Uterus (tissue), 2 donors: Measurements from ENCODE around the gene SOWAHA.
A peak's percentile ranks its signal among the peaks of the same experiment; 100 is the strongest.

Source experiments
- POLR2A ChIP-seq, 2 donors: fragments of 450-650 bp; IDR thresholded peaks; one replicate each; pipeline ENCODE4 v1.6.1; 2016; ENCODE audit warnings: antibody characterized with exemption in 2 of 2, mild to moderate bottlenecking in 1 of 2, moderate library complexity in 1 of 2
- TF ChIP-seq, protein P1 (sequence below), 4 experiments: fragments of 200-600 bp in 2 of 4; fragments of 450-650 bp in 2 of 4; sonication (generic) in 2 of 4; IDR thresholded peaks; one replicate each; pipeline ENCODE4 v1.5.1; 2016 to 2019; ENCODE audit warnings: antibody characterized with exemption in 4 of 4, mild to moderate bottlenecking in 2 of 4, moderate library complexity in 1 of 4

DNA sequence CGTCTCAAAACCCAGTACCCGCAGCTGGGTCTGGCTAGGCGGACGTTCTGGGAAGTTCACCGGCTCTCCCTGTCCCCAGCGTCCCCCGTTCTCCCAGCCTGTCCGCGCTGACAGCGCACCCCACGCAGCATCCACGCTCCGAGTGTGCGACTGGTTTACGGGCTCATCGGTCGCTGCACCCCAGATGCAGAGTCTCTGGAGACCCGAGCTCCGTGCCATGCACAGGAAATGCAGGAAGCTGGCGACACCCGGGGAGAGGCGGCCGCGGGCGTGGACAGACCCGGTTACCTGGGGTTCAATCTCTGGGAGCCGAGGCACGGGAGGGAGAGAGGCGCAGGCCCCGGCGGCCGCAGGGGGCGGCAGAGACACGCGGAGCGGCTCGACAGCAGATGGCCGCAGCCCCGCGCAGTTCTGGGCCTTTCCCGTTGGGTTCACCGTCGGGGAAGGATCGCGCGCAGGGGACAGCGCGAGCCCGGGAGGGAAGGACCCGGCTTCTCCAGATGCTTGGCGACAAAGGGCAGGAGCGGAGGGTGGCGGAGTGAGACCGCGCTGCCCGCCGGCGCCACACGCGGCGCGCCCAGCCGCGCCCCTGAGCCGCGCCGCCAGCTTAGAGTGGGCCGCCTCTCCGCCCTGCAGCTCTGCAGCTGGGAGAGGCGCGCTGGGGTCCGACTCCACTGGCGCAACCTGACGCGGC lies 16.8 kb downstream of the SOWAHA start:
- TF ChIP-seq, protein P1, sequence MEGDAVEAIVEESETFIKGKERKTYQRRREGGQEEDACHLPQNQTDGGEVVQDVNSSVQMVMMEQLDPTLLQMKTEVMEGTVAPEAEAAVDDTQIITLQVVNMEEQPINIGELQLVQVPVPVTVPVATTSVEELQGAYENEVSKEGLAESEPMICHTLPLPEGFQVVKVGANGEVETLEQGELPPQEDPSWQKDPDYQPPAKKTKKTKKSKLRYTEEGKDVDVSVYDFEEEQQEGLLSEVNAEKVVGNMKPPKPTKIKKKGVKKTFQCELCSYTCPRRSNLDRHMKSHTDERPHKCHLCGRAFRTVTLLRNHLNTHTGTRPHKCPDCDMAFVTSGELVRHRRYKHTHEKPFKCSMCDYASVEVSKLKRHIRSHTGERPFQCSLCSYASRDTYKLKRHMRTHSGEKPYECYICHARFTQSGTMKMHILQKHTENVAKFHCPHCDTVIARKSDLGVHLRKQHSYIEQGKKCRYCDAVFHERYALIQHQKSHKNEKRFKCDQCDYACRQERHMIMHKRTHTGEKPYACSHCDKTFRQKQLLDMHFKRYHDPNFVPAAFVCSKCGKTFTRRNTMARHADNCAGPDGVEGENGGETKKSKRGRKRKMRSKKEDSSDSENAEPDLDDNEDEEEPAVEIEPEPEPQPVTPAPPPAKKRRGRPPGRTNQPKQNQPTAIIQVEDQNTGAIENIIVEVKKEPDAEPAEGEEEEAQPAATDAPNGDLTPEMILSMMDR (IDR thresholded peaks at IDR 0.05): peak; percentile 83 to 99 (median 92)
- peak in 1 of 2 donors; percentile 12 for TF ChIP-seq POLR2A (IDR thresholded peaks at IDR 0.05)
